ENCODE measurements around the gene NACAD. TPM values are rescaled to one million over a fixed set of nuclear protein-coding genes. Genes with fewer than 3 reads are reported as not detected.

NACAD gene
- total RNA-seq, 2 experiments from 2014 or later = 0.08 to 0.14 TPM

DNA sequence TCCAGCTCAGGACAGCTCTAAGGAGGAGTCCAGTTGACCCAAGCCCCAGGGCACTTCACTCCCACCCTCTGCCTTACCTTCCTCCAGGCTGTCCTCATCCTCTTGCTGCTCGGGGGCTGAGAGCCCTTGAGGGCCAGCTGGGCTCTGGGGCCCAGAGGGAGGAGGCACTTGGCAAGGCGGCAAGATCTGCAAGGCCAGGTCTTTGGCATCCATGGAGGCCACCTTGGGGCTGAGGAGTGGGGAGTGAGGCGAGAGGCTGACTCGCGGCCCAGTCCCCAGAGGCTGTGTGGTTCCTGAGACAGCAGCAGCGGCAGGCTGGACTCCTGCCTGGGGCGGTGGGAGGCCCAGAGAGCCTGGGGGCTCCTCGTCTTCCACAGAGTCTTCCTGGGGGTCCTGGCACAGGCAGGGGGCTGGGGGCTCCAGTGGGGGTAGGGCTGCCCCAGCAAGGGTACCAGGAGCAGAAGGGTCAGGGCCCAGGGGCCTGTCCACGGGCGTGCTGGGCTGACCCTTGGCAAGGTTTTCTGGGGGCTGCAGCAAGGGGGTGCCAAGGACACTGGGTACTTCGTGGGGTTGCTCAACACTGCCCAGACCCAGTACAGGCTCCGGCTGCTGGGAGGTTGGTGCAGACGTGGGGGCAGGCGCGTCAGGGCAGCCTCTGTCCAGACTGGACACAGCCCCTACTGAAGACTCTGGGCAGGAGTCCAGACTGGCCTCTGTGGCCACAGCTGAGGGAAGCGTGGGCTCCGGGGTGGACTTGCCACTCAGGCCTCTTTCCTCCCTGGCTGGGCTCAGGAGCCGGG, 6.5 kb downstream of the NACAD start:
- H3K27me3 ChIP-seq (ENCODE audit: control insufficient read depth in 1 of 2, insufficient read depth in 2 of 2, low read length in 2 of 2) = no peaks in the 10 kb centered on the region
- no peaks in the 10 kb centered on the region for H3K27me3 Mint-ChIP-seq
- peaks cover 4% of the 10 kb centered on the region for H3K36me3 Mint-ChIP-seq (ENCODE audit: low read depth)
- no peaks in the 10 kb centered on the region for H3K9me3 Mint-ChIP-seq
- H3K27ac Mint-ChIP-seq = no peak overlapping the region
- ATAC-seq (ENCODE audit: poor library complexity) = no peak
- intact Hi-C loops (cut with DNase I, micrococcal nuclease) = no loop called here
- TF ChIP-seq CTCF (IDR thresholded peaks at IDR 0.05) = no peak
- ChIA-PET CTCF (no interaction called here), POLR2A (no interaction called here)
- H3K4me1 Mint-ChIP-seq (ENCODE audit: low read depth) = no peaks in the 10 kb centered on the region
- H3K27ac ChIP-seq (ENCODE audit: low read depth in 1 of 2, low read length in 2 of 2) = no peak overlapping the region
- no peaks in the 10 kb centered on the region for H3K9me3 ChIP-seq (ENCODE audit: control insufficient read depth in 1 of 2, insufficient read depth in 1 of 2, low read length in 2 of 2)
- H3K36me3 ChIP-seq (ENCODE audit: insufficient read depth, low read length) = peaks cover under 1% of the 10 kb centered on the region
- H3K4me3 ChIP-seq (ENCODE audit: low read length) = no peak overlapping the region
- DNase-seq = peak in 1 of 14 experiments; percentile 15
- H3K4me3 Mint-ChIP-seq = no peak overlapping the region
- H3K4me1 ChIP-seq (ENCODE audit: insufficient read depth, low read length) = no peaks in the 10 kb centered on the region

DNA sequence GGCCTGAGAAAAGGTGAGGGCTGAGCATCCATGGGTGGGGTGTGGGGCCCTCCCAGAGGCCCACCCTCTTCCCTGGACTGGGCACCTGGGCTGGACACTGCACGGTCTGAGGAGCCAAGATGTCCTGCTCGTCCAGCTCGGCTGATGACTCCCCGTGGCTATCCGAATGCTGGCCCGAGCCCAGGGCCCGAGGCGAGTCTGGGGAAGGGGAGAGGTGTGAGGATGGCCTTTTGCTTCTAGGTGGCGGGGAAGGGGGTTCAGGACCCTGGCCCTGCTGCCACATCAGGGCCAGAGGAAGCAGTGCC, 7.1 kb downstream of the NACAD start:
- Histone ChIP-seq H3K27ac (ENCODE audit: low read depth in 1 of 2, low read length in 2 of 2) (no peak overlapping the region), H3K9me3 (ENCODE audit: control insufficient read depth in 1 of 2, insufficient read depth in 1 of 2, low read length in 2 of 2) (no peaks in the 10 kb centered on the region), H3K4me1 (ENCODE audit: insufficient read depth, low read length) (no peaks in the 10 kb centered on the region), H3K4me3 (ENCODE audit: low read length) (no peak overlapping the region), H3K27me3 (ENCODE audit: control insufficient read depth in 1 of 2, insufficient read depth in 2 of 2, low read length in 2 of 2) (no peaks in the 10 kb centered on the region), H3K36me3 (ENCODE audit: insufficient read depth, low read length) (peaks cover 6% of the 10 kb centered on the region)
- intact Hi-C loops (cut with DNase I, micrococcal nuclease) = loop anchor here in 1 of 2 experiments (2.0 kb wide), 1 partner anchor 53 kb away; no protein-coding TSS in a partner anchor
- ATAC-seq (ENCODE audit: poor library complexity) (no peak), DNase-seq (peak in 2 of 14 experiments; percentile 7 to 9)
- H3K36me3 Mint-ChIP-seq (ENCODE audit: low read depth) = peaks cover 8% of the 10 kb centered on the region
- no peaks in the 10 kb centered on the region for H3K4me1 Mint-ChIP-seq (ENCODE audit: low read depth)
- CTCF ChIA-PET = no interaction called here
- TF ChIP-seq CTCF (IDR thresholded peaks at IDR 0.05) = no peak
- H3K27me3 Mint-ChIP-seq = no peaks in the 10 kb centered on the region
- POLR2A ChIA-PET = interaction anchor here (1.6 kb wide), 1 partner anchor 120 kb away, joined by 3 read pairs; no protein-coding TSS in a partner anchor
- H3K27ac Mint-ChIP-seq = no peak overlapping the region
- H3K4me3 Mint-ChIP-seq = no peak overlapping the region
- H3K9me3 Mint-ChIP-seq = no peaks in the 10 kb centered on the region

- ChIA-PET CTCF (interaction anchor here (1.4 kb wide), 2 partner anchors 29 to 55 kb away, joined by 5 read pairs; no protein-coding TSS in a partner anchor), POLR2A (interaction anchor here (1.1 to 1.6 kb wide), 2 partner anchors 54 to 119 kb away, joined by 3 to 5 read pairs; no protein-coding TSS in a partner anchor)
- intact Hi-C loops (cut with DNase I, micrococcal nuclease) = loop anchor here (1.0 to 2.0 kb wide), 2 partner anchors 54 to 55 kb away; no protein-coding TSS in a partner anchor
- Histone ChIP-seq H3K36me3 (ENCODE audit: insufficient read depth, low read length) (peaks cover 9% of the 10 kb centered on the region), H3K9me3 (ENCODE audit: control insufficient read depth in 1 of 2, insufficient read depth in 1 of 2, low read length in 2 of 2) (no peaks in the 10 kb centered on the region), H3K4me3 (ENCODE audit: low read length) (no peak overlapping the region), H3K27ac (ENCODE audit: low read depth in 1 of 2, low read length in 2 of 2) (no peak overlapping the region), H3K4me1 (ENCODE audit: insufficient read depth, low read length) (no peaks in the 10 kb centered on the region), H3K27me3 (ENCODE audit: control insufficient read depth in 1 of 2, insufficient read depth in 2 of 2, low read length in 2 of 2) (no peaks in the 10 kb centered on the region)
- TF ChIP-seq CTCF (IDR thresholded peaks at IDR 0.05) = no peak
- no peaks in the 10 kb centered on the region for H3K9me3 Mint-ChIP-seq
- H3K4me1 Mint-ChIP-seq (ENCODE audit: low read depth) = no peaks in the 10 kb centered on the region
- H3K27ac Mint-ChIP-seq = peak overlapping the region; percentile 63
- H3K27me3 Mint-ChIP-seq = no peaks in the 10 kb centered on the region
- ATAC-seq (ENCODE audit: poor library complexity) (no peak), DNase-seq (peak in 1 of 14 experiments; percentile 25)
- no peak overlapping the region for H3K4me3 Mint-ChIP-seq
- peaks cover 13% of the 10 kb centered on the region for H3K36me3 Mint-ChIP-seq (ENCODE audit: low read depth)
These were observed 7.7 kb downstream of the NACAD start for GRCh38 chr7:45080958-45081669.
